ENCODE measurements around the gene TRMT2A. TPM values are rescaled to one million over a fixed set of nuclear protein-coding genes. Genes with fewer than 3 reads are reported as not detected.

Gene TRMT2A
- total and polyA plus RNA-seq, 2 donors from 2014 or later, result 37.3 to 50.0 TPM

- H3K9me3 ChIP-seq (ENCODE audit: control insufficient read depth in 2 of 3, insufficient read depth in 1 of 3, low read length in 3 of 3), result no peaks in the 10 kb centered on the region
- H3K36me3 ChIP-seq (ENCODE audit: control insufficient read depth in 2 of 3, insufficient read depth in 3 of 3, low read length in 3 of 3), result peaks cover 26 to 71% (median 69%) of the 10 kb centered on the region in 3 donors
- no peak overlapping the region for H3K27ac ChIP-seq (ENCODE audit: low read depth in 2 of 2, low read length in 2 of 2)
- FAIRE-seq, result no peak
- H3K4me3 ChIP-seq (ENCODE audit: low read length in 3 of 3), result no peak overlapping the region
- H3K9ac ChIP-seq (ENCODE audit: low read length in 3 of 3), result no peak overlapping the region
- intact Hi-C loops (cut with DNase I), result no loop called here
- peak in 1 of 5 donors; percentile 39 for DNase-seq
- no peaks in the 10 kb centered on the region for H3K27me3 ChIP-seq (ENCODE audit: control insufficient read depth, insufficient read depth, low read length)
- no peak for TF ChIP-seq CTCF (IDR thresholded peaks at IDR 0.05; ENCODE audit: borderline replicate concordance, extremely low read depth, insufficient read depth)
- peaks cover 0 to 5% (median 0%) of the 10 kb centered on the region in 3 donors for H3K4me1 ChIP-seq (ENCODE audit: control insufficient read depth in 2 of 3, insufficient read depth in 2 of 3, low read depth in 1 of 3, low read length in 3 of 3)
Measured at GRCh38 chr22:20089977-20090729, 26.9 kb downstream of the TRMT2A start.

GRCh38 chr22:20089226-20089976, 27.6 kb downstream of the TRMT2A start:
- Histone ChIP-seq H3K36me3 (ENCODE audit: control insufficient read depth in 2 of 3, insufficient read depth in 3 of 3, low read length in 3 of 3) (peaks cover 26 to 66% (median 64%) of the 10 kb centered on the region in 3 donors), H3K9me3 (ENCODE audit: control insufficient read depth in 2 of 3, insufficient read depth in 1 of 3, low read length in 3 of 3) (no peaks in the 10 kb centered on the region), H3K27me3 (ENCODE audit: control insufficient read depth, insufficient read depth, low read length) (no peaks in the 10 kb centered on the region), H3K9ac (ENCODE audit: low read length in 3 of 3) (no peak overlapping the region), H3K4me3 (ENCODE audit: low read length in 3 of 3) (no peak overlapping the region), H3K4me1 (ENCODE audit: control insufficient read depth in 2 of 3, insufficient read depth in 2 of 3, low read depth in 1 of 3, low read length in 3 of 3) (peaks cover 0 to 8% (median 6%) of the 10 kb centered on the region in 3 donors), H3K27ac (ENCODE audit: low read depth in 2 of 2, low read length in 2 of 2) (no peak overlapping the region)
- TF ChIP-seq CTCF (IDR thresholded peaks at IDR 0.05; ENCODE audit: borderline replicate concordance, extremely low read depth, insufficient read depth), result no peak
- intact Hi-C loops (cut with DNase I), result no loop called here
- no peak for FAIRE-seq
- DNase-seq, result peak in 1 of 5 donors; percentile 43

GRCh38 chr22:20088263-20088648, 28.8 kb downstream of the TRMT2A start:
- Histone ChIP-seq H3K27ac (ENCODE audit: low read depth in 2 of 2, low read length in 2 of 2) (no peak overlapping the region), H3K4me3 (ENCODE audit: low read length in 3 of 3) (no peak overlapping the region), H3K27me3 (ENCODE audit: control insufficient read depth, insufficient read depth, low read length) (no peaks in the 10 kb centered on the region), H3K4me1 (ENCODE audit: control insufficient read depth in 2 of 3, insufficient read depth in 2 of 3, low read depth in 1 of 3, low read length in 3 of 3) (peaks cover 0 to 16% (median 13%) of the 10 kb centered on the region in 3 donors), H3K36me3 (ENCODE audit: control insufficient read depth in 2 of 3, insufficient read depth in 3 of 3, low read length in 3 of 3) (peaks cover 21 to 62% (median 55%) of the 10 kb centered on the region in 3 donors), H3K9me3 (ENCODE audit: control insufficient read depth in 2 of 3, insufficient read depth in 1 of 3, low read length in 3 of 3) (no peaks in the 10 kb centered on the region), H3K9ac (ENCODE audit: low read length in 3 of 3) (no peak overlapping the region)
- intact Hi-C loops (cut with DNase I), result no loop called here
- DNase-seq, result no peak
- FAIRE-seq, result no peak
- TF ChIP-seq CTCF (IDR thresholded peaks at IDR 0.05; ENCODE audit: borderline replicate concordance, extremely low read depth, insufficient read depth), result no peak

Measured in kidney (tissue), 14 donors.